Measurements from ENCODE around the gene GAB4.

- no peak for TF ChIP-seq CTCF (conservative IDR thresholded peaks at IDR 0.05; ENCODE audit: low read length)
- no peak for TF ChIP-seq EZH2phosphoT487 (IDR thresholded peaks at IDR 0.05; ENCODE audit: borderline replicate concordance)
These were observed 85.3 kb downstream of the GAB4 start for GRCh38 chr22:16922706-16923105.
